VCaP (cell line): ENCODE data around the gene FKBP8.

ENCODE experiments used
- H3K27ac ChIP-seq: fragments of 450-650 bp; 2 replicates; pipeline ENCODE4 v1.5.1; 2017
- CTCF ChIP-seq: fragments of 450-650 bp; conservative IDR thresholded peaks from 2 replicates; pipeline ENCODE4 v1.5.1; 2017; ENCODE audit warnings: mild to moderate bottlenecking, moderate library complexity

FKBP8 gene

GRCh38 chr19:18496980-18497256, 46.5 kb downstream of the FKBP8 start:
- peak overlapping the region; percentile 96 for H3K27ac ChIP-seq
- TF ChIP-seq CTCF = no peak

DNA sequence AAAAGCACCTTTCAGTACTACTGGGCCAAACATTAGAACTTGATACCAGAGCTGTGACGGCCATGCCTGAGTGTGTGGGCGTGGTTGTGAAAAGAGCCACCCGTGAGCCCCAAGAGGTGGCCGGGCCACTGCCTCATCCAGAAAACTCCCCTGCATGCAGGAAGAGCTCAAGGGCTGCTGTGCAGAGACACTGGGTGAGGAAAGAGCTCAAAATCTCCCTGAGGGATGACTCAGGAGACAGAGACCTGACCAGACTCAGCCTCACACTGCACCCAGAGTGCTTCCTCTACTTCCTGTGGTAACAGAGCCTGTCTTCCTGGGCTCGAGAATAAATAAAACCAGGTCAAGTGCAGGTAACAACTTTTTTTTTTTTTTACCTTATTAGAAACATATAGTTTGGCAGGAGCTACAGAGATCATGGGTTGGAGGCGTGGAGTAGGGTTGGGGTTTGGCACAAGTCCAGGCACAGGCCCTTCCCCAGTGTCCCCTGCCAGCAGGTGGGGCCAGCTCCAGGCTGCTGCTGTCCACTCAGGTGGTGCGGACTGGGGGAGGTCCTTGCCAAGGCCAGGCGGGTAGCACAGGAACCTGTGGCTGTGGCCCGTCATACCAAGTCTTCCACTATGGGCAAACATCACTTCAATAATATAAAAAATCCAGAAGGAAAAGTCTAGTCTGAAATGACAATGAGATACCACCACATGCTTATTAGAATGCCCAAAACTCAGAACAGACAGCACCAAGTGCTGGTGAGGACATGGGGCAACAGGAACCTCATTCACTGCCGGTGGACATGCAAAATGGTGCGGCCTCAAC, 47.0 kb downstream of the FKBP8 start:
- H3K27ac ChIP-seq = peak overlapping the region; percentile 96
- peak; percentile 43 for TF ChIP-seq CTCF

- TF ChIP-seq CTCF = no peak
- peak overlapping the region; percentile 96 for H3K27ac ChIP-seq
Observed at GRCh38 chr19:18495204-18495911, 48.0 kb downstream of the FKBP8 start.

- peak overlapping the region; percentile 96 for H3K27ac ChIP-seq
- no peak for TF ChIP-seq CTCF
Observed at GRCh38 chr19:18494267-18494607, 49.1 kb downstream of the FKBP8 start.

DNA sequence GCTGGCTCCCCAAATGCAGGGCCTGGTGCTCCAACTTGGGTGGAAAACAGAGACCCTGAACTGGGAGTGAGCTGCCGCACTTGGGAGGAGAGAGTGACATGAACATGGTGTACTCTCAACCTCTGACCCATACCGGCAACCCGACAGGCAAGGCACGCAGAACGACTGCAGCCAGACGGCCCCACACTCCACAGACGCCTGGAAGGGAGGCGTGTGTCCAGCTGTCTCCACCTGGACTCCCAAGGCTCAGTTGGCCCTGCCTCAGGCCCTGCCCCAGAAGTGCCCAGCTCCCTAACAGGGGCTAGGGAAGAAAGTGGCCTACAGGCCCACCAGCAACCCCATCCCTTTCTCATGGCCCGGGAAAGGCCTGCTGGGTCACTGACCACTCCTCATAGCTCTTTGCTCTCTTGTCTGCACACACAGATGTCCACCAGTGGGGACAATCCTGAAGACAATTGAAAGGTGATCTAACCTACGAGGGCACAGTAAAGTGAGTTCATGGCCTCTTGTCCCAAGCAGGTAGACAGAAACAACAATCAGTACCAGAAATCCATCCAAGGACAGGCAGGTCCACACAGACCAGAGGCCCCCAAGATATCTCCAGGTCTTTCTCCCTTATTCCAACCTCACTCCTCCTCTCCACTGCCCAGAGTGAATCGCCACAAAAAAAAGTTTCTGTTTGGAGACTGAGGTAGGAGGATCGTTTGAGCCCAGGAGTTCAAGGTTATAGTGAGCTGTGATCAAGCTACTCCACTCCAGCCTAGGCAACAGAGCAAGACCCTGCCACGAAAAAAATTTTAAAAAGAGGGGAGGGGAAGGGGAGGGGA, 49.7 kb downstream of the FKBP8 start:
- TF ChIP-seq CTCF = no peak
- H3K27ac ChIP-seq = peak overlapping the region; percentile 96

DNA sequence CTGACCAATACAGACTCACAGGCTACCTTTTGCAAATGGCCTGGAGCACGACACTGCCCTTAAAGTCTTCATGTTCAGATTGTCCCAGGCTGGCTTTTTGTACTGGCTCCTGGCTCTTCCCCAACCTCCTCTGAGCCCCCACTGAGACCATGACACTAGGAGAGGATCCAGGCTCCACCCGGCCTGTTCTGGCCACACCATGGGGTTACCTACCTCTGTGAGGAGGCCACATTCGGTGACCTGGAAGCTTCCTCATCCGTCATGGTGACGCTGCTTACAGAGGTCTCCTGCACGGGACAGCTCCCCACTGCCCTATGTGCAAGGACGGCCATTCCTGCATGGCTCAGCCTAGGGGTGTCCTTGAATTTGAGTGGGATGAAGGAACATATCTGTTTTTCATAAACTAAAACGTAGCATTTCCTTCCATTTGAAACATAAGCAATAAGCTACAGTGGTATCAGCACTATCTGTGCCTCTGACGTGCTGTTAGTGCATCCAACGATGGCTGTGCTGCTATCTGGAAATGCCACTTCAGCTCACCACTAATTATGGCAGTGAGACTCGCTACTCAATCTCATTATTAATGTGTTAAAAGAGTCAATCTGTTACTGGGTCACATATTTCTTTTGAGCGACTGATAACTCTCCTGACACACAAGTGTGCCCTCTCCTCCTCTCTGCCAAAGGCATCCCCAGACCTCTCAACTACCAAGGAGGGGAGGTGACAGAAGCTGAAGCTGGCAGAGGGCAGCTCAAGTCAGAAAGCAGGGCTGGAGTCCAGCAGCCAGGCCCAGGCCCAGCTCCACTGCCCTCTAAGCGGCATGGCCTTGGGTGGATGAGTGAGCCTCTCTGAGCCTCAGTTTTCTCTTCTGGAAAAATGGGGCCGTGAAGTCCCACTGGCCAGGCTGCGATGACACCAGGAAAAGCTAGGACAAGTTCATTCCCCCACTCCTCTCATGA, 51.1 kb downstream of the FKBP8 start:
- no peak for TF ChIP-seq CTCF
- peak overlapping the region; percentile 96; the same call in 1 of the 2 replicates for H3K27ac ChIP-seq
